Panc1 (cell line): Measurements from ENCODE around the gene CSPG5.

Experiments used
- CTCF ChIP-seq: fragments of 450-650 bp; IDR thresholded peaks from 2 replicates; pipeline ENCODE4 v1.5.1; 2017; ENCODE audit warnings: mild to moderate bottlenecking
- SIN3A ChIP-seq: IDR thresholded peaks from 2 replicates; pipeline ENCODE4 v1.6.1; 2012; ENCODE audit warnings: low read depth, mild to moderate bottlenecking, low read length, moderate library complexity, borderline replicate concordance; ENCODE audit not compliant: insufficient read depth
- TF ChIP-seq, protein P1 (sequence below), 2 experiments: IDR thresholded peaks; 2 replicates each; pipeline ENCODE4 v1.6.1; 2011 to 2012; ENCODE audit warnings: low read depth in 2 of 2, control low read depth in 1 of 2, low read length in 1 of 2, mild to moderate bottlenecking in 1 of 2, moderate library complexity in 1 of 2; ENCODE audit not compliant: insufficient read depth in 1 of 2

DNA sequence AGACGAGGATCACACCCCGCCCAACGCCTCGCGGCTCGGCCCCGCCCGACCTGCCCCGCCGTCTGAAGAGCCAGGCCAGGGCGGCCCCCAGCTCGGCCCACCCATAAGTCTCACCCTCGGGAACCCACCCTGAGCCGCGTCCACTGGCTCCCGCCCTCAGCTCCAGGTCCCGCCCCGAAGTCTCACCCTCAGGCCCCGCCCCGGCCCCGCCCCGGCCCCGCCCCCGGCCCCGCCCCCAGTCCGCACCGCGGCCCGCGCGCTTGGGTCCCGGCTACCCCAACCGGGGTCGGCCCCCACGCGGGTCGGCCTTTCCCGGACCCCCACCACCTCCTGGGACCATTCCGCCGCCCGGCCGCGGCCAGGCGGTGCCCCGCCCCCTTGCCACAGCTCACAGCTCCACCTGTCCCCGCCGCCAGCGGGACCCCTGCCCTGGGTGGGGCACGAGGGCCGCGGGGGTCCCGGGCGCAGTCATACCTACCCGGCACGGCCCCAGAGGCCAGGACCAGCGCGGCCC is 489 bp downstream of the CSPG5 start:
- TF ChIP-seq CTCF = no peak
- TF ChIP-seq, protein P1, sequence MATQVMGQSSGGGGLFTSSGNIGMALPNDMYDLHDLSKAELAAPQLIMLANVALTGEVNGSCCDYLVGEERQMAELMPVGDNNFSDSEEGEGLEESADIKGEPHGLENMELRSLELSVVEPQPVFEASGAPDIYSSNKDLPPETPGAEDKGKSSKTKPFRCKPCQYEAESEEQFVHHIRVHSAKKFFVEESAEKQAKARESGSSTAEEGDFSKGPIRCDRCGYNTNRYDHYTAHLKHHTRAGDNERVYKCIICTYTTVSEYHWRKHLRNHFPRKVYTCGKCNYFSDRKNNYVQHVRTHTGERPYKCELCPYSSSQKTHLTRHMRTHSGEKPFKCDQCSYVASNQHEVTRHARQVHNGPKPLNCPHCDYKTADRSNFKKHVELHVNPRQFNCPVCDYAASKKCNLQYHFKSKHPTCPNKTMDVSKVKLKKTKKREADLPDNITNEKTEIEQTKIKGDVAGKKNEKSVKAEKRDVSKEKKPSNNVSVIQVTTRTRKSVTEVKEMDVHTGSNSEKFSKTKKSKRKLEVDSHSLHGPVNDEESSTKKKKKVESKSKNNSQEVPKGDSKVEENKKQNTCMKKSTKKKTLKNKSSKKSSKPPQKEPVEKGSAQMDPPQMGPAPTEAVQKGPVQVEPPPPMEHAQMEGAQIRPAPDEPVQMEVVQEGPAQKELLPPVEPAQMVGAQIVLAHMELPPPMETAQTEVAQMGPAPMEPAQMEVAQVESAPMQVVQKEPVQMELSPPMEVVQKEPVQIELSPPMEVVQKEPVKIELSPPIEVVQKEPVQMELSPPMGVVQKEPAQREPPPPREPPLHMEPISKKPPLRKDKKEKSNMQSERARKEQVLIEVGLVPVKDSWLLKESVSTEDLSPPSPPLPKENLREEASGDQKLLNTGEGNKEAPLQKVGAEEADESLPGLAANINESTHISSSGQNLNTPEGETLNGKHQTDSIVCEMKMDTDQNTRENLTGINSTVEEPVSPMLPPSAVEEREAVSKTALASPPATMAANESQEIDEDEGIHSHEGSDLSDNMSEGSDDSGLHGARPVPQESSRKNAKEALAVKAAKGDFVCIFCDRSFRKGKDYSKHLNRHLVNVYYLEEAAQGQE (IDR thresholded peaks at IDR 0.05; ENCODE audit: insufficient read depth in 1 of 2, low read depth in 2 of 2, low read length in 1 of 2) = no peak
- no peak for TF ChIP-seq SIN3A
